GM19239 (cell line): ENCODE results near the gene BTBD9.

Experiments used
- DNase-seq: peaks from one replicate; pipeline ENCODE4 v3.0.0; 2011; ENCODE audit warnings: low spot score; ENCODE audit not compliant: insufficient read length
- FAIRE-seq: peaks from 2 replicates; lab custom pipeline; 2011; peaks lifted over from hg19 to GRCh38; lab: Jason Lieb, UNC

Gene BTBD9

GRCh38 chr6:38193051-38193450 is 446.7 kb downstream of the BTBD9 start:
- DNase-seq: no peak
- FAIRE-seq: no peak

- FAIRE-seq: no peak
- DNase-seq: no peak
Measured at GRCh38 chr6:38192487-38192886, 447.2 kb downstream of the BTBD9 start.

- DNase-seq (no peak), FAIRE-seq (no peak)
Measured at GRCh38 chr6:38192011-38192410, 447.7 kb downstream of the BTBD9 start.

- FAIRE-seq: no peak
Measured at GRCh38 chr6:38191418-38191817, 448.3 kb downstream of the BTBD9 start.

GRCh38 chr6:38188677-38189335 is 450.9 kb downstream of the BTBD9 start:
- DNase-seq (no peak), FAIRE-seq (no peak)

More at GRCh38 chr6:38191418-38191817, 448.3 kb downstream of the BTBD9 start:
- no peak for DNase-seq

GRCh38 chr6:38187811-38188590 is 451.7 kb downstream of the BTBD9 start:
- FAIRE-seq (no peak), DNase-seq (no peak)

- FAIRE-seq (no peak), DNase-seq (no peak)
Measured at GRCh38 chr6:38187325-38187724, 452.4 kb downstream of the BTBD9 start.

- FAIRE-seq (no peak), DNase-seq (no peak)
Measured at GRCh38 chr6:38185752-38186151, 454.0 kb downstream of the BTBD9 start.

GRCh38 chr6:38185244-38185643 is 454.5 kb downstream of the BTBD9 start:
- DNase-seq (no peak), FAIRE-seq (no peak)

GRCh38 chr6:38184585-38185080 is 455.1 kb downstream of the BTBD9 start:
- DNase-seq (no peak), FAIRE-seq (no peak)

GRCh38 chr6:38183856-38184584 is 455.7 kb downstream of the BTBD9 start:
- FAIRE-seq (no peak), DNase-seq (no peak)

GRCh38 chr6:38182426-38182825 is 457.3 kb downstream of the BTBD9 start:
- DNase-seq: no peak
- no peak for FAIRE-seq

- DNase-seq (no peak), FAIRE-seq (no peak)
Measured at GRCh38 chr6:38180586-38180985, 459.1 kb downstream of the BTBD9 start.

- no peak for DNase-seq
- no peak for FAIRE-seq
Measured at GRCh38 chr6:38179794-38180430, 459.8 kb downstream of the BTBD9 start.

- DNase-seq (no peak), FAIRE-seq (no peak)
Measured at GRCh38 chr6:38179300-38179699, 460.4 kb downstream of the BTBD9 start.

GRCh38 chr6:38178584-38178886 is 461.2 kb downstream of the BTBD9 start:
- FAIRE-seq: no peak
- DNase-seq: no peak

- FAIRE-seq (no peak), DNase-seq (no peak)
Measured at GRCh38 chr6:38177882-38178583, 461.7 kb downstream of the BTBD9 start.

GRCh38 chr6:38176797-38177751 is 462.7 kb downstream of the BTBD9 start:
- no peak for DNase-seq
- FAIRE-seq: no peak

- FAIRE-seq: no peak
- no peak for DNase-seq
Measured at GRCh38 chr6:38175786-38176185, 463.9 kb downstream of the BTBD9 start.
